ENCODE data around the gene METTL16.

GRCh38 chr17:2415081-2415480 lies 96.6 kb downstream of the METTL16 start:
- TF ChIP-seq EZH2phosphoT487 (IDR thresholded peaks at IDR 0.05; ENCODE audit: low read depth, severe bottlenecking, unreplicated experiment) (no peak), EZH2 (IDR thresholded peaks at IDR 0.05; ENCODE audit: borderline replicate concordance) (no peak)
- TF ChIP-seq, protein P1, sequence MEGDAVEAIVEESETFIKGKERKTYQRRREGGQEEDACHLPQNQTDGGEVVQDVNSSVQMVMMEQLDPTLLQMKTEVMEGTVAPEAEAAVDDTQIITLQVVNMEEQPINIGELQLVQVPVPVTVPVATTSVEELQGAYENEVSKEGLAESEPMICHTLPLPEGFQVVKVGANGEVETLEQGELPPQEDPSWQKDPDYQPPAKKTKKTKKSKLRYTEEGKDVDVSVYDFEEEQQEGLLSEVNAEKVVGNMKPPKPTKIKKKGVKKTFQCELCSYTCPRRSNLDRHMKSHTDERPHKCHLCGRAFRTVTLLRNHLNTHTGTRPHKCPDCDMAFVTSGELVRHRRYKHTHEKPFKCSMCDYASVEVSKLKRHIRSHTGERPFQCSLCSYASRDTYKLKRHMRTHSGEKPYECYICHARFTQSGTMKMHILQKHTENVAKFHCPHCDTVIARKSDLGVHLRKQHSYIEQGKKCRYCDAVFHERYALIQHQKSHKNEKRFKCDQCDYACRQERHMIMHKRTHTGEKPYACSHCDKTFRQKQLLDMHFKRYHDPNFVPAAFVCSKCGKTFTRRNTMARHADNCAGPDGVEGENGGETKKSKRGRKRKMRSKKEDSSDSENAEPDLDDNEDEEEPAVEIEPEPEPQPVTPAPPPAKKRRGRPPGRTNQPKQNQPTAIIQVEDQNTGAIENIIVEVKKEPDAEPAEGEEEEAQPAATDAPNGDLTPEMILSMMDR (IDR thresholded peaks at IDR 0.05; ENCODE audit: poor library complexity), result no peak
